ENCODE data around the gene RFLNA. TPM values are rescaled to one million over a fixed set of nuclear protein-coding genes. Genes with fewer than 3 reads are reported as not detected.

The RFLNA gene
- total and polyA plus RNA-seq, 4 donors: 0.40 to 1.8 (median 1.4) TPM

DNA sequence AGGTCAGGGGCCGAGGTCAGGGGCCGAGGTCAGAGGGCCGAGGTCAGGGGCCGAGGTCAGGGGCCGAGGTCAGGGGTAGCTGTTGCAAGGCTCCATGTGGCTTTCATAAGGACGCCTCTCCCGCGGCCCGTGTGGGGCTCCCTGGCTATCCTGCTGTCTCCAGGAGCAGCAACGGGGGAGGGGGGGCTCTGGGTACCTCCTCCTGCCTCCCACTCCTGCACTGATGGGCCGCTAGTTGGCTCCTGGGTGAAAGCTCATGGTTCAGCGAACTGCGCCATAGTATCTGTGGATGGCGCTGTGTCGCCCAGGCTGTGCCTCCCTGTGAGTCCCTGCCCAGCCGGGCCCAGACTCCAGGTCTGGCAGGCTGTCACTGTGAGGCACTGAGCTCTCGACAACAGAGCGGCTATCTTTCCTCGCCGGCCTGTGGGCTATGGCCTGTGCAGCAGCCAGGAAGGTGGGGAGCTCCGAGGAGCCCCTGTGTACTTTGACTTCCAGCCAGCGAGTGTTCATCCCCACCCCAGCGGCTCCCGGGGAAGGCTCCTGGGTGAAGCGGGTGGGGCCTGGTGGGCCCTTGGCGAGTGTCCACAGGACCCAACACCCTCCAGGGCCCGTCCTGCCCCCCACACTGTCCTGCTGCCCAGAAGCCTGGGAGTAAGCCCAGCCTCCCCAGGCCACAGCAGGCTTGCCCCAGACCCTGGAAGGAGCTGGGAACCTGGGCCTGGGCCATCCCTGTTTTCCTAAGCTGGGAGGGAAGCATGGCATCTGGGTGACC lies 8.1 kb downstream of the RFLNA start:
- Histone ChIP-seq H3K9ac (ENCODE audit: insufficient read depth in 1 of 2, low read length in 2 of 2) (no peak overlapping the region), H3K4me1 (ENCODE audit: control insufficient read depth in 5 of 5, insufficient read depth in 5 of 5, low read length in 5 of 5) (no peaks in the 10 kb centered on the region), H3K4me3 (no peak overlapping the region), H3K27ac (ENCODE audit: low read depth in 1 of 2, low read length in 1 of 2) (no peak overlapping the region), H3K27me3 (ENCODE audit: control insufficient read depth in 3 of 3, insufficient read depth in 3 of 3, low read length in 2 of 3) (no peaks in the 10 kb centered on the region), H3K9me3 (ENCODE audit: control insufficient read depth in 4 of 4, insufficient read depth in 3 of 4, low read length in 3 of 4) (peaks cover 0 to 7% (median 0%) of the 10 kb centered on the region in 4 donors), H3K36me3 (ENCODE audit: control insufficient read depth in 4 of 4, insufficient read depth in 4 of 4, low read length in 4 of 4) (peaks cover 0 to 3% (median 1%) of the 10 kb centered on the region in 4 donors)
- ATAC-seq (ENCODE audit: insufficient read depth, low FRiP score) (no peak), DNase-seq (no peak)
- TF ChIP-seq, protein P1, sequence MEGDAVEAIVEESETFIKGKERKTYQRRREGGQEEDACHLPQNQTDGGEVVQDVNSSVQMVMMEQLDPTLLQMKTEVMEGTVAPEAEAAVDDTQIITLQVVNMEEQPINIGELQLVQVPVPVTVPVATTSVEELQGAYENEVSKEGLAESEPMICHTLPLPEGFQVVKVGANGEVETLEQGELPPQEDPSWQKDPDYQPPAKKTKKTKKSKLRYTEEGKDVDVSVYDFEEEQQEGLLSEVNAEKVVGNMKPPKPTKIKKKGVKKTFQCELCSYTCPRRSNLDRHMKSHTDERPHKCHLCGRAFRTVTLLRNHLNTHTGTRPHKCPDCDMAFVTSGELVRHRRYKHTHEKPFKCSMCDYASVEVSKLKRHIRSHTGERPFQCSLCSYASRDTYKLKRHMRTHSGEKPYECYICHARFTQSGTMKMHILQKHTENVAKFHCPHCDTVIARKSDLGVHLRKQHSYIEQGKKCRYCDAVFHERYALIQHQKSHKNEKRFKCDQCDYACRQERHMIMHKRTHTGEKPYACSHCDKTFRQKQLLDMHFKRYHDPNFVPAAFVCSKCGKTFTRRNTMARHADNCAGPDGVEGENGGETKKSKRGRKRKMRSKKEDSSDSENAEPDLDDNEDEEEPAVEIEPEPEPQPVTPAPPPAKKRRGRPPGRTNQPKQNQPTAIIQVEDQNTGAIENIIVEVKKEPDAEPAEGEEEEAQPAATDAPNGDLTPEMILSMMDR (IDR thresholded peaks at IDR 0.05; ENCODE audit: control extremely low read depth, extremely low read depth): no peak
- WGBS, 2 donors: 85 to 88% methylated on average over 22 to 27 of the region's 27 CpGs

DNA sequence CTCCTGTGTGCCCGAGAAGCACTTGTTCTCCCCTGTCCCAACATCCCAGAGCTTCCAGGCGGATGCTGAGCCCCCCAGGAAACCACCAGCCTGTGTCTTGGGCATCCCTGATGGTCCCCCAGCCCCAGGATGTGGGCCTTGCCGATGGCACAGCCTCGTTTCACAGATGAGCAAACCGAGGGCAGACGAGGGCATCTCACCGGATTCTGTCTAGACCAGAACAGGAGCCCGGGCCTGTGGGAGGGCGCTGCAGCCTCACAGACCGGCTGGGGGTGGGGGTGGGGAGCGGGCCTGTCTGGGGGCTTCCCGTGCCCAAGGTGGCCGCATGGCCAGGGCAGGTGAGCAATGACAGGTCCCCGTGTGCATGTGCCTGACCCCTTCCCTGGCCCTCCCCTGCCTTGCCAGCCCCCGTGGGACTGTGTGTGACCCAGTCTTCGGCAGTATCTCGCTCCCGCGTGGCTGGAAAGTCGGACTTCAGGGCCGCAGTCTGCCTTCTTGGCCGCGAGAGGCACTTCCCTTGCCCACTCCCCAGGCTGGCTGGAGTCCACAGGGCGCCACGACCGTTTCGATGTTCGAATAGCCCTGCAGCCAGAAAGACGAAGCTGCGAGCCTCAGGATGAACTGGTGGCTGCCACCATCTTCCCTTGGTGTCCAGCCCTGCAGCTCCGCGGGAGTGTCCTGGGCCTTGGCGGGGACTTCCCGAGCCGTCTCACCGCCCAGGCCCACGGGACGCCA lies 8.9 kb downstream of the RFLNA start:
- H3K27ac ChIP-seq (ENCODE audit: low read depth in 1 of 2, low read length in 1 of 2): no peak overlapping the region
- no peak for DNase-seq
- no peak overlapping the region for H3K9ac ChIP-seq (ENCODE audit: insufficient read depth in 1 of 2, low read length in 2 of 2)
- H3K36me3 ChIP-seq (ENCODE audit: control insufficient read depth in 4 of 4, insufficient read depth in 4 of 4, low read length in 4 of 4): peaks cover 0 to 3% (median 0%) of the 10 kb centered on the region in 4 donors
- H3K4me3 ChIP-seq: no peak overlapping the region
- H3K27me3 ChIP-seq (ENCODE audit: control insufficient read depth in 3 of 3, insufficient read depth in 3 of 3, low read length in 2 of 3): no peaks in the 10 kb centered on the region
- TF ChIP-seq, protein P1 (IDR thresholded peaks at IDR 0.05; ENCODE audit: control extremely low read depth, extremely low read depth): no peak
- WGBS, 2 donors: 91 to 92% methylated on average over 34 to 38 of the region's 38 CpGs
- no peaks in the 10 kb centered on the region for H3K4me1 ChIP-seq (ENCODE audit: control insufficient read depth in 5 of 5, insufficient read depth in 5 of 5, low read length in 5 of 5)
- peaks cover 0 to 7% (median 0%) of the 10 kb centered on the region in 4 donors for H3K9me3 ChIP-seq (ENCODE audit: control insufficient read depth in 4 of 4, insufficient read depth in 3 of 4, low read length in 3 of 4)
- ATAC-seq (ENCODE audit: insufficient read depth, low FRiP score): no peak

DNA sequence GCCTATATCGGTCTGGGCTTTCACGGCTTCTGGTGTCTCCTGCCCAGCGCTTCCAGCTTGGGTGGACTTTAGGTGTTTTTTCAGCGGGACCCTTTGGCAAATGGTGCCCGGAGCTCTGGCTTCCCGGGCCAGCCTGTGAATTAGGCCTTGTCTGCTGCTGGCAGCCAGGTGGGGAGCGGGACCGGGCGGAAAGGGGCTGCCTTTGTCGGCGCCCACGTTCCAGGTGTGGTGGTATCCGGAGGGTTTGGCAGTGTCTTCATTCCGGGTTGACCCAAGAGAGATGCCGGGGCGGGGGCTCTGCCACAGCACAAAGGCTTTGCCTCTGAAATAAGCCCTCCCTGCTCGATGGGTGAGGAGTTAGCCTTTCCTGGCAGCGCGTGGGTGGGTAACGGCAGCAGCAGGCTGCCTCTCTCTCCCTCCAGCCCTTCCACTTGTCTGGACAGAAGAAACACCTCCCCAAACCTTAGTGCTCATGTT lies 9.5 kb downstream of the RFLNA start:
- DNase-seq: no peak
- 96 to 98% methylated on average over 20 of the region's 20 CpGs for WGBS, 2 donors
- ATAC-seq (ENCODE audit: insufficient read depth, low FRiP score): no peak

More for the DNA sequence above, 9.5 kb downstream of the RFLNA start:
- Histone ChIP-seq H3K4me1 (ENCODE audit: control insufficient read depth in 5 of 5, insufficient read depth in 5 of 5, low read length in 5 of 5) (no peaks in the 10 kb centered on the region), H3K27ac (ENCODE audit: low read depth in 1 of 2, low read length in 1 of 2) (no peak overlapping the region), H3K9ac (ENCODE audit: insufficient read depth in 1 of 2, low read length in 2 of 2) (no peak overlapping the region), H3K4me3 (no peak overlapping the region), H3K9me3 (ENCODE audit: control insufficient read depth in 4 of 4, insufficient read depth in 3 of 4, low read length in 3 of 4) (peaks cover 0 to 7% (median 0%) of the 10 kb centered on the region in 4 donors), H3K36me3 (ENCODE audit: control insufficient read depth in 4 of 4, insufficient read depth in 4 of 4, low read length in 4 of 4) (peaks cover 0 to 3% (median 0%) of the 10 kb centered on the region in 4 donors), H3K27me3 (ENCODE audit: control insufficient read depth in 3 of 3, insufficient read depth in 3 of 3, low read length in 2 of 3) (no peaks in the 10 kb centered on the region)
- TF ChIP-seq, protein P1 (IDR thresholded peaks at IDR 0.05; ENCODE audit: control extremely low read depth, extremely low read depth): no peak

Data from lung (tissue), 12 donors.